GM23338 (cell line): ENCODE results near the gene EPB41L4A.

Experiments used
- ETS1 ChIP-seq: IDR thresholded peaks from 2 replicates; pipeline ENCODE4 v1.6.1; 2016; ENCODE audit warnings: antibody characterized with exemption
- EZH2 ChIP-seq: fragments of 200-600 bp; sonication (generic); IDR thresholded peaks from one replicate; pipeline ENCODE4 v1.8.0; 2017; ENCODE audit warnings: antibody characterized with exemption, mild to moderate bottlenecking, low read depth; ENCODE audit not compliant: unreplicated experiment
- EZH2phosphoT487 ChIP-seq: fragments of 200-600 bp; sonication (generic); IDR thresholded peaks from one replicate; pipeline ENCODE4 v1.8.1; 2018; ENCODE audit warnings: antibody characterized with exemption; ENCODE audit not compliant: unreplicated experiment
- POLR2AphosphoS5 ChIP-seq: IDR thresholded peaks from 2 replicates; pipeline ENCODE4 v1.6.1; 2016; ENCODE audit warnings: antibody characterized with exemption, low read depth
- ZNF331 ChIP-seq: fragments of 250-450 bp; sonication (Bioruptor Pico); IDR thresholded peaks from 2 replicates; pipeline ENCODE4 v1.5.0; 2020; ENCODE audit warnings: low read depth, mild to moderate bottlenecking, moderate library complexity
- TF ChIP-seq, protein P1 (sequence below), 2 experiments: fragments of 200-600 bp in 1 of 2; sonication (generic) in 1 of 2; conservative IDR thresholded peaks; 2 replicates each; pipeline versions ENCODE4 v1.5.1 to v1.6.1; 2016 to 2017; ENCODE audit warnings: antibody characterized with exemption in 2 of 2, low read depth in 2 of 2, mild to moderate bottlenecking in 2 of 2, moderate library complexity in 1 of 2
- TF ChIP-seq, protein P2 (sequence below): IDR thresholded peaks from one replicate; pipeline ENCODE4 v1.6.1; 2018; ENCODE audit warnings: antibody characterized with exemption; ENCODE audit not compliant: unreplicated experiment

DNA sequence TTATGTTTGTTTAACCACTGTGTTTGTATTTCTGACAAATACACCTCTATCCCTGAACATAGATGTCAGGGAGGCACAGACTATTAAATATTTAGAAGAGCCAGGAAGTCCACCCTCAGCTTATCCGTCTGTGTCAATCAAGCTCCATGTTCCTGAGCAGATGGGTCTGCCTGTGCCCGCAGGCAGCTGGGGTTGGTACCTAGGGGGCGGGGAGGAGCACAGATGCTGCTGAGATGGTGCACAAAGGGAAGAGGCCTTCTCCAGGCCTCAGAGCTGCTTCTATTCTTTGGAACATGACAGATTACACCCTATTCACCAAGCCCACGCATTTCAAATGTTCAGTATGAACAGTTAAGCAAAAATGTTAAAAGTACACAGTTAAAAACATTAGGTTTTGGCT lies 142.1 kb downstream of the EPB41L4A start:
- TF ChIP-seq, protein P1, sequence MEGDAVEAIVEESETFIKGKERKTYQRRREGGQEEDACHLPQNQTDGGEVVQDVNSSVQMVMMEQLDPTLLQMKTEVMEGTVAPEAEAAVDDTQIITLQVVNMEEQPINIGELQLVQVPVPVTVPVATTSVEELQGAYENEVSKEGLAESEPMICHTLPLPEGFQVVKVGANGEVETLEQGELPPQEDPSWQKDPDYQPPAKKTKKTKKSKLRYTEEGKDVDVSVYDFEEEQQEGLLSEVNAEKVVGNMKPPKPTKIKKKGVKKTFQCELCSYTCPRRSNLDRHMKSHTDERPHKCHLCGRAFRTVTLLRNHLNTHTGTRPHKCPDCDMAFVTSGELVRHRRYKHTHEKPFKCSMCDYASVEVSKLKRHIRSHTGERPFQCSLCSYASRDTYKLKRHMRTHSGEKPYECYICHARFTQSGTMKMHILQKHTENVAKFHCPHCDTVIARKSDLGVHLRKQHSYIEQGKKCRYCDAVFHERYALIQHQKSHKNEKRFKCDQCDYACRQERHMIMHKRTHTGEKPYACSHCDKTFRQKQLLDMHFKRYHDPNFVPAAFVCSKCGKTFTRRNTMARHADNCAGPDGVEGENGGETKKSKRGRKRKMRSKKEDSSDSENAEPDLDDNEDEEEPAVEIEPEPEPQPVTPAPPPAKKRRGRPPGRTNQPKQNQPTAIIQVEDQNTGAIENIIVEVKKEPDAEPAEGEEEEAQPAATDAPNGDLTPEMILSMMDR (conservative IDR thresholded peaks at IDR 0.05; ENCODE audit: low read depth in 2 of 2): peak in 1 of 2 experiments; percentile 36; a peak in 2 of 4 replicates
- TF ChIP-seq POLR2AphosphoS5 (no peak), ETS1 (no peak), EZH2 (no peak), EZH2phosphoT487 (no peak), ZNF331 (CRISPR knock-in tag) (no peak)
- TF ChIP-seq, protein P2, sequence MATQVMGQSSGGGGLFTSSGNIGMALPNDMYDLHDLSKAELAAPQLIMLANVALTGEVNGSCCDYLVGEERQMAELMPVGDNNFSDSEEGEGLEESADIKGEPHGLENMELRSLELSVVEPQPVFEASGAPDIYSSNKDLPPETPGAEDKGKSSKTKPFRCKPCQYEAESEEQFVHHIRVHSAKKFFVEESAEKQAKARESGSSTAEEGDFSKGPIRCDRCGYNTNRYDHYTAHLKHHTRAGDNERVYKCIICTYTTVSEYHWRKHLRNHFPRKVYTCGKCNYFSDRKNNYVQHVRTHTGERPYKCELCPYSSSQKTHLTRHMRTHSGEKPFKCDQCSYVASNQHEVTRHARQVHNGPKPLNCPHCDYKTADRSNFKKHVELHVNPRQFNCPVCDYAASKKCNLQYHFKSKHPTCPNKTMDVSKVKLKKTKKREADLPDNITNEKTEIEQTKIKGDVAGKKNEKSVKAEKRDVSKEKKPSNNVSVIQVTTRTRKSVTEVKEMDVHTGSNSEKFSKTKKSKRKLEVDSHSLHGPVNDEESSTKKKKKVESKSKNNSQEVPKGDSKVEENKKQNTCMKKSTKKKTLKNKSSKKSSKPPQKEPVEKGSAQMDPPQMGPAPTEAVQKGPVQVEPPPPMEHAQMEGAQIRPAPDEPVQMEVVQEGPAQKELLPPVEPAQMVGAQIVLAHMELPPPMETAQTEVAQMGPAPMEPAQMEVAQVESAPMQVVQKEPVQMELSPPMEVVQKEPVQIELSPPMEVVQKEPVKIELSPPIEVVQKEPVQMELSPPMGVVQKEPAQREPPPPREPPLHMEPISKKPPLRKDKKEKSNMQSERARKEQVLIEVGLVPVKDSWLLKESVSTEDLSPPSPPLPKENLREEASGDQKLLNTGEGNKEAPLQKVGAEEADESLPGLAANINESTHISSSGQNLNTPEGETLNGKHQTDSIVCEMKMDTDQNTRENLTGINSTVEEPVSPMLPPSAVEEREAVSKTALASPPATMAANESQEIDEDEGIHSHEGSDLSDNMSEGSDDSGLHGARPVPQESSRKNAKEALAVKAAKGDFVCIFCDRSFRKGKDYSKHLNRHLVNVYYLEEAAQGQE: no peak
